ENCODE results near the gene HOXD4.

Gene HOXD4

GRCh38 chr2:176117823-176118371 lies 33.5 kb upstream of the HOXD4 start:
- Histone ChIP-seq H2AFZ (ENCODE audit: low read depth, low read length) (no peak overlapping the region), H3K9me3 (ENCODE audit: insufficient read depth, low read length) (no peaks in the 10 kb centered on the region), H3K79me2 (ENCODE audit: low read length) (no peaks in the 10 kb centered on the region), H3K9ac (ENCODE audit: low read length) (no peak overlapping the region), H3K4me3 (ENCODE audit: low read length) (no peak overlapping the region), H3K4me2 (ENCODE audit: low read length) (no peak overlapping the region), H3K27ac (ENCODE audit: low read length) (no peak overlapping the region), H3K27me3 (ENCODE audit: low read depth, low read length) (no peaks in the 10 kb centered on the region), H3K4me1 (ENCODE audit: low read length) (no peaks in the 10 kb centered on the region), H4K20me1 (ENCODE audit: insufficient read depth, low read length) (no peaks in the 10 kb centered on the region), H3K36me3 (replicated peaks; ENCODE audit: low read depth, low read length) (no peaks in the 10 kb centered on the region)
- TF ChIP-seq EZH2phosphoT487 (IDR thresholded peaks at IDR 0.05; ENCODE audit: low read depth): no peak
- TF ChIP-seq CTCF (IDR thresholded peaks at IDR 0.05; ENCODE audit: low read depth, low read length): no peak

DNA sequence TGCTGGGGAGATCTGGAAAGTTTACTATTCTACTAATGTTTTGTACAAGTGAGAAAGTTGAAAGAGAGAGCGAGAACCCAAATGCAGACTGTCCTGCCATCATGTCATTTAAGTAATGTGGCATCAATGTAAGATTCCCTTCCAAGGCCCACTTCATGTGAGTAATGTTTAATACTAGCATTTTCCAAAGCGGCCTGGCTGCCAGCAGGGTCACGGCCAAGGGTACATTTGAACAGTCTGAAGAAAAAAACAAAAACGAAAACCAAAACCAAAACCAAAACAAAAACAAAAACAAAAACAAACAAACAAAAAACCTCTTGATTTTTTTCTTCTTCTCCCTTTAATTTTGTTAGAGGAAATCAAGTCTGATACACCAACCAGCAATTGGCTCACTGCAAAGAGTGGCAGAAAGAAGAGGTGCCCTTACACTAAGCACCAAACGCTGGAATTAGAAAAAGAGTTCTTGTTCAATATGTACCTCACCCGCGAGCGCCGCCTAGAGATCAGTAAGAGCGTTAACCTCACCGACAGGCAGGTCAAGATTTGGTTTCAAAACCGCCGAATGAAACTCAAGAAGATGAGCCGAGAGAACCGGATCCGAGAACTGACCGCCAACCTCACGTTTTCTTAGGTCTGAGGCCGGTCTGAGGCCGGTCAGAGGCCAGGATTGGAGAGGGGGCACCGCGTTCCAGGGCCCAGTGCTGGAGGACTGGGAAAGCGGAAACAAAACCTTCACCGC lies 32.6 kb upstream of the HOXD4 start:
- Histone ChIP-seq H3K27ac (ENCODE audit: low read length) (no peak overlapping the region), H3K36me3 (replicated peaks; ENCODE audit: low read depth, low read length) (no peaks in the 10 kb centered on the region), H3K4me1 (ENCODE audit: low read length) (no peaks in the 10 kb centered on the region), H3K27me3 (ENCODE audit: low read depth, low read length) (no peaks in the 10 kb centered on the region), H3K4me2 (ENCODE audit: low read length) (no peak overlapping the region), H3K9me3 (ENCODE audit: insufficient read depth, low read length) (no peaks in the 10 kb centered on the region), H2AFZ (ENCODE audit: low read depth, low read length) (no peak overlapping the region), H4K20me1 (ENCODE audit: insufficient read depth, low read length) (no peaks in the 10 kb centered on the region), H3K9ac (ENCODE audit: low read length) (no peak overlapping the region), H3K79me2 (ENCODE audit: low read length) (no peaks in the 10 kb centered on the region), H3K4me3 (ENCODE audit: low read length) (no peak overlapping the region)
- TF ChIP-seq EZH2phosphoT487 (IDR thresholded peaks at IDR 0.05; ENCODE audit: low read depth) (no peak), CTCF (IDR thresholded peaks at IDR 0.05; ENCODE audit: low read depth, low read length) (peak; percentile 22; the same call in 1 of the 2 replicates)

DNA sequence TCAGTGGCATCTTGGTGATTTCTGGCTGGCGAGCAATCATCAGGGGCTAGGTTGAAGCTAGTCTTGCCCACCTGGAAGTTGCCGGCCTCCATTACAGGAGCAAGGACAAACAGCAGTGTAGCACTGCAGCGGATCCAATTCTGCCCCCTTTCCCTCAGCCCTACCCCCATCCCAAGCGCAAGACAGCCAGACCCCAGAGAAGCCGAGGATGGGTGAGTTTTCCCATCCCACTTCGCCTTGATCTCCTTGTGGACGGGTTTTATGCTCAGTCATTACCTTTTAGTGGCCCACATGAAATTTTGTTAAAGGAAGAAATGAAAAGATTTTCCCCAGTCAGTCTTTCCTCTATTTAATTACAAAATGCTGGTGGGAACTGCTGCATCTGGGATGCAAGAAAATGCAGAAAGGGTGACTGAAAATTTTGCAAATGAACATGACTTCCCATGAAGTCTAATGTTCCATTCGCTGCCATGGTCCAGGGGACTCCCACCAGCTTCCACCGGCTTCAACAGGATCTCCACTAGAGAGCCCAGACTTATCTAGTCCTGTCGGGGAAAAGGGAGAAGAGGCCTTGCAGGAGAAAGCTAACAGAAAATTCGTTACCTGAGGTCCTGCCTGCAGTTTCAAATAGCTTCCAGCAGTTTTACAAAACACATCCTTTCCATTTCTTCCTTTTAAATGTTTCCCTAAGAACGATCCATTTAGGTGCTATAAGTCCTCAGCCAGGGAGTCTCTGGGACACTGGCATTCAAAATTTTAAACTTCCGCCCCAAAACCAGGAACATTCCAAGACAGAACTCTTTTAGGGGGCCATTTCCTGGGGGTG lies 30.8 kb upstream of the HOXD4 start:
- H3K9ac ChIP-seq (ENCODE audit: low read length): no peak overlapping the region
- H3K36me3 ChIP-seq (replicated peaks; ENCODE audit: low read depth, low read length): no peaks in the 10 kb centered on the region
- H3K9me3 ChIP-seq (ENCODE audit: insufficient read depth, low read length): no peaks in the 10 kb centered on the region
- H4K20me1 ChIP-seq (ENCODE audit: insufficient read depth, low read length): no peaks in the 10 kb centered on the region
- no peak overlapping the region for H2AFZ ChIP-seq (ENCODE audit: low read depth, low read length)
- H3K4me3 ChIP-seq (ENCODE audit: low read length): no peak overlapping the region
- no peaks in the 10 kb centered on the region for H3K79me2 ChIP-seq (ENCODE audit: low read length)
- no peaks in the 10 kb centered on the region for H3K4me1 ChIP-seq (ENCODE audit: low read length)
- no peak overlapping the region for H3K4me2 ChIP-seq (ENCODE audit: low read length)
- no peak overlapping the region for H3K27ac ChIP-seq (ENCODE audit: low read length)
- no peak for TF ChIP-seq EZH2phosphoT487 (IDR thresholded peaks at IDR 0.05; ENCODE audit: low read depth)
- no peak for TF ChIP-seq CTCF (IDR thresholded peaks at IDR 0.05; ENCODE audit: low read depth, low read length)
- H3K27me3 ChIP-seq (ENCODE audit: low read depth, low read length): no peaks in the 10 kb centered on the region

Data from OCI-LY3 (cell line).